BE2C (cell line): Measurements from ENCODE around the gene RECQL.

Experiments
- DNase-seq: peaks from one replicate; pipeline ENCODE4 v3.0.0-alpha.2; 2020
- H3K27me3 ChIP-seq: fragments of 250-450 bp; sonication (Bioruptor Pico); 2 replicates; pipeline ENCODE4 v1.5.1; 2020; ENCODE audit warnings: mild to moderate bottlenecking
- H3K36me3 ChIP-seq: fragments of 250-450 bp; sonication (Bioruptor Pico); 2 replicates; pipeline ENCODE4 v1.5.1; 2020; ENCODE audit warnings: mild to moderate bottlenecking
- H3K4me1 ChIP-seq: fragments of 250-450 bp; sonication (Bioruptor Pico); 2 replicates; pipeline ENCODE4 v1.5.1; 2020
- H3K4me3 ChIP-seq: 2 replicates; pipeline ENCODE4 v1.5.1; 2011; ENCODE audit warnings: low read depth, low read length
- H3K9me3 ChIP-seq: fragments of 250-450 bp; sonication (Bioruptor Pico); 2 replicates; pipeline ENCODE4 v1.5.1; 2020
- CTCF ChIP-seq: IDR thresholded peaks from 2 replicates; pipeline ENCODE4 v1.5.1; 2012; ENCODE audit warnings: mild to moderate bottlenecking, low read depth, low read length

RECQL gene

GRCh38 chr12:21499765-21500164, 1.7 kb downstream of the RECQL start:
- Histone ChIP-seq H3K4me1 (no peaks in the 10 kb centered on the region), H3K36me3 (no peaks in the 10 kb centered on the region), H3K4me3 (no peak overlapping the region), H3K27me3 (no peaks in the 10 kb centered on the region), H3K9me3 (no peaks in the 10 kb centered on the region)
- no peak for DNase-seq
- no peak for TF ChIP-seq CTCF

DNA sequence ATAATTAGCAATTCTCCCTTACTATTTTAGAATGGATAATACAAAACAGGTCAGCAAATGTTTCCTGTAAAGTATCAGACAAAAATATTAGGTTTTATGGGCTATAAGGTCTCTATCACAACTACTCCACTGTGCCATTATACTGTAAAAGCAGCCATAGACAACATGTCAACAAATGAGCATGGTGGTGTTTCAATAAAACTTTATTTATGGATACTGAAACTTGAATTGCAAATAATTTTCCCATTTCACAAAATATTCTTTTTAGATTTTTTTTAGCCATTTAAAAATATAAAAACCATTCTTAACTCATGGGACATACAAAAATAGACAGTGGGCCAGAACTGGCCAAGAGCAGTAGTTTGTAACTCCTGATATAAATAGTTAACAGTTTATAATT, 15.4 kb downstream of the RECQL start:
- Histone ChIP-seq H3K4me1 (peaks cover 3% of the 10 kb centered on the region; the same call in 1 of the 2 replicates), H3K27me3 (no peaks in the 10 kb centered on the region), H3K36me3 (peaks cover 11% of the 10 kb centered on the region), H3K4me3 (no peak overlapping the region), H3K9me3 (no peaks in the 10 kb centered on the region)
- no peak for DNase-seq
- no peak for TF ChIP-seq CTCF

GRCh38 chr12:21483531-21483930, 17.9 kb downstream of the RECQL start:
- Histone ChIP-seq H3K4me3 (no peak overlapping the region), H3K27me3 (no peaks in the 10 kb centered on the region), H3K9me3 (no peaks in the 10 kb centered on the region), H3K36me3 (peaks cover 17% of the 10 kb centered on the region), H3K4me1 (peaks cover 3% of the 10 kb centered on the region; the same call in 1 of the 2 replicates)
- no peak for DNase-seq
- TF ChIP-seq CTCF: no peak

- Histone ChIP-seq H3K4me3 (no peak overlapping the region), H3K36me3 (peaks cover 19% of the 10 kb centered on the region), H3K4me1 (no peaks in the 10 kb centered on the region), H3K9me3 (no peaks in the 10 kb centered on the region), H3K27me3 (no peaks in the 10 kb centered on the region)
- TF ChIP-seq CTCF: no peak
- DNase-seq: no peak
These were observed 22.5 kb downstream of the RECQL start for GRCh38 chr12:21478756-21479455.

DNA sequence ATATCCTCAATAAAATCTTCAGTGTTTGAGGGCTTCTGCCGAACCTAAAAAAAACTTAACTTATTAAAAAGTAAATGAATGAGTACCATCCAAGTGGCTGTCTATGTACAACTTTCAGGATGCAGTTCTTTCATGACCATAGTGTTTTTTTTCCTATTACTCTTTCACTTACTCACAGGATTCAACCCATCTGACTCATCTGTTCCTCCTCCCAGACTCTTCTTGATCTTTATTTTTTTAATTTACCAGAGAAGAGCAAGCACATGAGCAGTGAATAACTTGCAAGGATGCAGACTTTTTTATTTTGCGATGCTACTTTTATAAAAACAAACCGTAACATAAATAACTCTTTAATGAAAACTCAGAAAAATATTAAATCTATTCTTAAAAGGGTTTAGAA, 24.5 kb downstream of the RECQL start:
- Histone ChIP-seq H3K27me3 (no peaks in the 10 kb centered on the region), H3K4me1 (no peaks in the 10 kb centered on the region), H3K36me3 (peaks cover 10% of the 10 kb centered on the region), H3K4me3 (no peak overlapping the region), H3K9me3 (no peaks in the 10 kb centered on the region)
- no peak for DNase-seq
- TF ChIP-seq CTCF: no peak

DNA sequence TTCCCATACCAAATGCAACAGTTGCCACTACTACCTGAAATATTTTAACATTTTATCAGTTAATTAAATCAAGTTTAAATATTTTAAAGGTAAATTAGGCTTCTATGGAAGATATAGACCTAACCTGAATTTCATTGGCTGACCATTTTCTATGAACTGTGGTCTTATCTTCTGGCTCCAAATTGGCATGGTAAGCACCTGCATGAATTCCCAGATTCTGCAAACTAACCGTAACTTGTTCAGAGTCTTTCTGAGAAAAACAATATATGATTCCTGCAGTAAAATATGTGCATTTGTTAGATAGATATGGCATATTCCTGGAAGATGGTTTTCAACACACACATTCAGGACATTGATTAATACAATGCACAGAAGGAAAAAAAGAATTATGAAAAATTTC, 25.9 kb downstream of the RECQL start:
- no peak for TF ChIP-seq CTCF
- no peaks in the 10 kb centered on the region for H3K4me1 ChIP-seq
- H3K36me3 ChIP-seq: peaks cover 11% of the 10 kb centered on the region
- no peak overlapping the region for H3K4me3 ChIP-seq
- DNase-seq: no peak
- no peaks in the 10 kb centered on the region for H3K27me3 ChIP-seq
- H3K9me3 ChIP-seq: no peaks in the 10 kb centered on the region
